ENCODE data around the gene ARHGAP5.
A peak's percentile ranks its signal among the peaks of the same experiment; 100 is the strongest.

Gene ARHGAP5, protein sequence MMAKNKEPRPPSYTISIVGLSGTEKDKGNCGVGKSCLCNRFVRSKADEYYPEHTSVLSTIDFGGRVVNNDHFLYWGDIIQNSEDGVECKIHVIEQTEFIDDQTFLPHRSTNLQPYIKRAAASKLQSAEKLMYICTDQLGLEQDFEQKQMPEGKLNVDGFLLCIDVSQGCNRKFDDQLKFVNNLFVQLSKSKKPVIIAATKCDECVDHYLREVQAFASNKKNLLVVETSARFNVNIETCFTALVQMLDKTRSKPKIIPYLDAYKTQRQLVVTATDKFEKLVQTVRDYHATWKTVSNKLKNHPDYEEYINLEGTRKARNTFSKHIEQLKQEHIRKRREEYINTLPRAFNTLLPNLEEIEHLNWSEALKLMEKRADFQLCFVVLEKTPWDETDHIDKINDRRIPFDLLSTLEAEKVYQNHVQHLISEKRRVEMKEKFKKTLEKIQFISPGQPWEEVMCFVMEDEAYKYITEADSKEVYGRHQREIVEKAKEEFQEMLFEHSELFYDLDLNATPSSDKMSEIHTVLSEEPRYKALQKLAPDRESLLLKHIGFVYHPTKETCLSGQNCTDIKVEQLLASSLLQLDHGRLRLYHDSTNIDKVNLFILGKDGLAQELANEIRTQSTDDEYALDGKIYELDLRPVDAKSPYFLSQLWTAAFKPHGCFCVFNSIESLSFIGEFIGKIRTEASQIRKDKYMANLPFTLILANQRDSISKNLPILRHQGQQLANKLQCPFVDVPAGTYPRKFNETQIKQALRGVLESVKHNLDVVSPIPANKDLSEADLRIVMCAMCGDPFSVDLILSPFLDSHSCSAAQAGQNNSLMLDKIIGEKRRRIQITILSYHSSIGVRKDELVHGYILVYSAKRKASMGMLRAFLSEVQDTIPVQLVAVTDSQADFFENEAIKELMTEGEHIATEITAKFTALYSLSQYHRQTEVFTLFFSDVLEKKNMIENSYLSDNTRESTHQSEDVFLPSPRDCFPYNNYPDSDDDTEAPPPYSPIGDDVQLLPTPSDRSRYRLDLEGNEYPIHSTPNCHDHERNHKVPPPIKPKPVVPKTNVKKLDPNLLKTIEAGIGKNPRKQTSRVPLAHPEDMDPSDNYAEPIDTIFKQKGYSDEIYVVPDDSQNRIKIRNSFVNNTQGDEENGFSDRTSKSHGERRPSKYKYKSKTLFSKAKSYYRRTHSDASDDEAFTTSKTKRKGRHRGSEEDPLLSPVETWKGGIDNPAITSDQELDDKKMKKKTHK (N-terminal part only)

DNA sequence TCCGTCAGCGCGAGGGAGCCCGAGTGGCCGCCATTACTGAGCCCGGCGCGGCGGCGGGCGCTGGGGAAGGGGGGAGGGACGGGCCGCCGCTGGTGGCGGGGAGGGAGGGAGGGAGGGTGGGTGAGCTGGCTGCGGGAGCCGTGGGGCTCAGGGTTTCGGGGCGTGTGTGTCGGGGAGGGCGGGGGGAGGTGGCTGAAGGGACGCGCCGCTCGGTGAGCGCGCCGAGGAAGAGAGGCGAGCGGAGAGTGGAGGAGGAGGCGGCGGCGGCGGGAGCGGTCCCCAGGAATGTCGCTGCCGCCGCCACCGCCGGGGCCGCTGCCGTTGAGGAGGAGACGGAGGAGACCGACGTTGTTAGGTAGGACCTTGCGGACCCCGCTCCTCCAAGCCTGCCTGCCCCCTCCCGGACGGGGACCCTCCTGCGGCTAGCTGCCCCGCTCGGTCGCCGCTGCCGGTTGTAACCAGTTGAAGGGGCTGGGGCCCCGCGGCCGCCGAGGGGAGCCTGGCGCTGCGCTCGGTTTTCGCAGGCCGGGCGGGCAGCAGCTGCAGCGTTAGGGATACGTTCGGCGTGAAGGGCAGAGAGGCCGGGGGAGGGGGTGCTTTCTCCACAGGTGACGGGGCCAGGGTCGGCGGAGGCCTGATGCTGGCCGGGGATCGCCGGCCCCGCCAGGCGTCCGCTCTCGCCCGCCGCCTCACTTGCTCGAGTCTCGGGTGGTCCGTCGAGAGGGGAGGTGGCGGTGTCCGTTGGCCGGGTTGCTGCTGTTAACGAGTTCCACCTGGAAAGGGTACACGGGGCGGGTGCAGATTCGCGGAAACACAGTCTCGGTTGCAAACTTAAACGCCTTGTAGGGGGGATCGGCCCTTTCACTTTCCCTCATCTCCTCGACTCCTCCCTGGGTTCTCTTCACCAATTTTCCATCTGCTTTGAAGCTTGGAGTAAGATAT lies at the start of gene ARHGAP5:
Gene ARHGAP5, plus strand, starts transcription at position 224 of the 942 bp plus-strand sequence. CDS start 13,366 bp downstream, outside the sequence.
- peak; percentile 74 for DNase-seq

GRCh38 chr14:32028599-32028998 lies 48.5 kb upstream of the ARHGAP5 start:
- no peak for DNase-seq

- no peak for DNase-seq
Measured at GRCh38 chr14:32033543-32033942, 43.6 kb upstream of the ARHGAP5 start.

DNA sequence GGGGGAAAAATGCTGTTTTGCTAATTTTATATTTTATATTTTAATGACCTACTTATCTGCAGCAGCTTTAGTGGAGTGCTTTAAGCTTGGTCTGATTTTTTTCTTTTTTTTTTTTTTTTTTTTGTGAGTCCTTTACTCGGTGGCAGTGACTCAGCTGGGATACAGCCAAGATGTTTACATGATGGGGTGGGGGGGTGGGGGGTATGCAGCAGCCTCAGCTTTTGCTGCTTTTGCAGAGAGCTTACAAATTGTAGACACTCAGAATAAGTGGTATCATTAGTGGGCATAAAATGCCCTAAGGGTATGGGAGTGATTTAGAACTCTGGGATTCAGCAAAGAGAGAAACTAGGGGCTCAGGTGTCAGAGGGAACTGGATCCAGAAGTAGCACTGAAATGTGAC lies 38.2 kb upstream of the ARHGAP5 start:
- DNase-seq: no peak

- DNase-seq: no peak
Measured at GRCh38 chr14:32039401-32040030, 37.6 kb upstream of the ARHGAP5 start.

DNA sequence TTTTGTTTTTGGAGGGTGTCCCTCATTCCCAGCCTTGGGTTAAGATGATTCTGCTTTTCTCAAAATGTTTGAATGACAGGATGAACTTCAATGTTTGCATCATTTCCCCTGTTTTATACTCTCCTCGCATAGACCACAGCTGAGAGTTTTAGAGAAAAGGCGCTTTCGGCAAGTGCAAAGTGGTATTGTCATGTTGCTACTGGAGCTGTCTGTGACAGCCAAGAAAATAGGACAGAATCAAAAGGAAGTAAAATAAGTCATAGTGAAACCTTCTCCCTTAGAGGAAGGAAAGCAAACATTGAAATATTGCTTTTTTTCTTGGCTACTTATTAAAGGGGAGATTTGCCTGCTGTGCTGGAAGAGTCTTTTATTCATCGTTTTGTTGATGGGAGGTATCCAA lies 33.5 kb upstream of the ARHGAP5 start:
- no peak for DNase-seq

DNA sequence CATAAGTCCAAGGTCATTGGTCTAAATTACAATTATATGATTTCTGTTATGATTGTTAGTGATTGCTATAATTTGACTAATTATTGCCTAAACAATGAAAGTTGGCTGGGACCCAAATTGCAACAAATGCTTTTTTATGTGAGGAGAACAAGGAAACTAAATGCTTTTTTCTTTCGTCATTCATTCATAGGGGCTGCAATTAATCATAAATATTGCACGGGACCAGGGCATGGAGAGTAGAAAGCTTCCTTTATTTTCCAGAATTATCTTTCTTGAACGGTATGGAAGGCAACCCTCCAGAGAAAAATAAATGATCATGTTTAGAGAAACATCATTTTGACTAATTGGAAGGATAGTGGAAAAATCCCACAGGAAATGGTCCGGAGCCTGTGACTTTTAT lies 32.6 kb upstream of the ARHGAP5 start:
- no peak for DNase-seq

- no peak for DNase-seq
Measured at GRCh38 chr14:32047791-32048190, 29.3 kb upstream of the ARHGAP5 start.

GRCh38 chr14:32049361-32050088 lies 27.6 kb upstream of the ARHGAP5 start:
- DNase-seq: no peak

GRCh38 chr14:32050878-32051277 lies 26.2 kb upstream of the ARHGAP5 start:
- no peak for DNase-seq

- DNase-seq: no peak
Measured at GRCh38 chr14:32054536-32054935, 22.6 kb upstream of the ARHGAP5 start.

DNA sequence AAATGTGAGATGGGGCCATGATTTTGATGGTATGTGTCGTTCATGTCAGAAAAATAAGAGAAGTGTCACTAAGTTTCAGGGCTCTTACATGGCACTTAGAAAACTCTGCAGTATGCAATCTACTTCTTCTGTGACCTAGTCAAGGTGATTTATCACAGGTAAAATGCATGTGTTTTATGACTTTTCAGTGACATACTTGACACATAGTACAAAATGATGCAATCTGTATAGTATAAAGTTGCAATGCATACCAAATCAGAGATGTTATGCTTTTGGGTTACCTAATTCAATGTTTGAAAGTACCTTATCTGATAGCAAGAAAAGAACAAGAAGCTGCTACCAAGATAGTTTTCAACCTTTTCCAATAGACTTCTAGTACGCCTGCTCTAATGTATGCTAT lies 21.9 kb upstream of the ARHGAP5 start:
- DNase-seq: no peak

DNA sequence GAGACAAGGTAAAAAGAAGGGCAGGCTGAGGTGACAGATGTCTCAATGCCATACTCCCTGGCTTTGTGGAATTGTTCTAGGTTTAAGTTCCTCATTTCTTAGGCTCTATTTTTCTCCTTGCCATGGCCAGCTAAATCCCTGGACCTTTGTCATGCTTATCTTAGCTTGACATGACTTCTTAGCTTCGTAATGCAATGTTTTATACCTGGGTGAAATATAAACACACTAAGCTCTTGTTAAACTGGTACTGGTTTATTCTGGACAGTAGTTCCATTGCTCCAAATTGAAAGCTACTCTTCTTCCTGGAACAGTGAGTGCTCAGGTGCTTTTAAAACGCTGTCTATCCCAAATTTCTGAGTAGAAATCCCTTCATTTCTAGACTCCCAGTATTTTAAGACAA lies 17.4 kb upstream of the ARHGAP5 start:
- DNase-seq: no peak

- DNase-seq: no peak
Measured at GRCh38 chr14:32064931-32065330, 12.2 kb upstream of the ARHGAP5 start.

- DNase-seq: no peak
Measured at GRCh38 chr14:32068708-32069107, 8.4 kb upstream of the ARHGAP5 start.

DNA sequence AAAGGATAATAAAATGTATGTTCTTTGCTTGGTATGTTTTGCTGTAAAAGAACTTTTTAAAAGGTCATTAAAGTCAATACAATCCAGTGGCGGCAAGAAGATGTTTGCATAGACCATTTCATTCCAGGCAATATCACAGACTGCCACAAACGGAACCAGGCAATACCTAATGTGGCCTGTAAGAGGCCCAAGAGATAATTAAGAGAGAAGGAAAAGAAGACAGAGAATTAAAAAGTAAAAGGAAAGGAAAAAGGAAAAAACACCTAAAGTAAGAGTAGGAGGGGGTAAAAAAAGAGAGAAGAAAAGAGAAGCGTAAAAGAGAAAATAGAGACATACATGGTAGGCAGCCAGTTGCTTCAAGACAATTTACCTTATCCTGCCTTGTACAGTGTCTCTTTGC lies 6.8 kb upstream of the ARHGAP5 start:
- DNase-seq: no peak

GRCh38 chr14:32072676-32073075 lies 4.4 kb upstream of the ARHGAP5 start:
- DNase-seq: no peak

DNA sequence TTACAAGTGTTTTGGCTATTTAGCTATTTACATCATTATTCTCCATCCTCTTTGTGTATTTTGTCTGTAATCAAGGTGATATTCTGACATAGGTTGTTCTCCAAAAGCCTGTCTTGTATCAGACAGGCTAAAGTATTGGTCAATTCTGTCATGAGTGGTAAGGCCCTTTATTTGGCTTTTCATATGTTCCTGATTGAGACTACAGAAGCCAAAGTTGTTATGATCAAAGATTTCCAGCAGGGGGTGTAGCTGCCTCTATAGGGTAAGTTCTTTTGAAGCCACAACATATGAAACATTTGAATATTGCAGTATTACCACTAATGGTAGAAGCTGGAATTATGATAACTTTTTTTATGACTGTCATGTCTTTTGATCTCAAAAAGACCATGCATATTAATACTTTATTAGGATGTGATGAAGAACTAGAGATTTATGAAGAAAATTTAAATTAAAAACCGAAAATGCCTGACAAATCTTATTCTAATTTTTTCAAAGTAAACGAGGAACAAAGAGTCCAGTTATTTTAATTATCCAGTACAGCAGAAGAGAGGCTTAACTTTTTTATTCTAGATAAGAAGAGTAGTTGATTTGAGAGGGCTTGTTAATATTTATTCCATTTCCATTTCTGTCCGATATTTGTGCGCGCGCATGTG lies 3.4 kb upstream of the ARHGAP5 start:
- DNase-seq: no peak

DNA sequence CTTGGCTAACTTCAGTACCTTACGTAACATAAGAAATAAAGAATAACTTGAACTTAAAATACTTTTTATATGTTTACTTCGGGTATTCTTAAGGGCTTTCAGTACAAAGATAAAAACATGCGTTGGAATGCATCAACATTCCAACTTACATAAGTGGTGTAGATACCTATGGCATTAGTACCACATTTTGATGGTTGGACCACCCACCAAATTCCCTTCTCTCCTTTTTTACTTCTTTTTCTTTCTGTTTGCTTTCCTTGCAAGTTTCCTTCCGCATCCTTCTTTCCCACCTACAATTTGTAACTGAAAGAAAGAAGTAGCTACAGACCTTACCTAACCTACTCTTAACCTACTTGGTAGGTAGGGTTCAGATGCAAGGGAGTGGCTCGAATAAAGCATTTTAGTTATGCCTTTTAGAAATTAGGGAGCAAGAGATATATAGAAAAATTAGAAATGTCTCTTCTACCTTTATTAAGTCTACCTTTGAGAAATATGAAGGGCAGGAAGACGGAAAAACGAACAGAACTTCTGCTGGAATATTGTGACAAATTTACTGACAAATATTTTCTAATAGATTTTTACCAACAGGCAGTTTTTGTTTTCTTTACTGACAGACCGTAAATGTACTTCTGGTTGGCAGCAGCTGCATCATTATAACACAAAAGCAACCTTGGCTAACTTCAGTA lies 2.1 kb upstream of the ARHGAP5 start:
- DNase-seq: no peak
